H1 (cell line): ENCODE results near the gene GSTO2.

Source experiments
- CEBPB ChIP-seq: IDR thresholded peaks from 2 replicates; pipeline ENCODE4 v1.6.1; 2012; ENCODE audit warnings: low read depth, low read length
- CHD1 ChIP-seq: IDR thresholded peaks from 2 replicates; pipeline ENCODE4 v1.6.1; 2012; ENCODE audit warnings: low read depth, low read length, improper control_type of control experiment
- CTCF ChIP-seq, 3 experiments: IDR thresholded peaks; 1 replicate in 2 of 3; 2 replicates in 1 of 3; pipeline versions ENCODE4 v1.5.1 to v1.6.1; 2011; ENCODE audit warnings: low read length in 3 of 3, mild to moderate bottlenecking in 3 of 3, inconsistent platforms in 2 of 3, low read depth in 1 of 3, moderate library complexity in 1 of 3; ENCODE audit not compliant: insufficient read depth in 1 of 3; ENCODE audit errors: control extremely low read depth in 1 of 3
- EGR1 ChIP-seq: IDR thresholded peaks from 2 replicates; pipeline ENCODE4 v1.6.1; 2011; ENCODE audit warnings: low read depth, low read length, borderline replicate concordance
- EP300 ChIP-seq, 2 experiments: IDR thresholded peaks; 1 replicate in 1 of 2; 2 replicates in 1 of 2; pipeline ENCODE4 v1.6.1; 2011 to 2012; ENCODE audit warnings: low read depth in 2 of 2, low read length in 2 of 2, mild to moderate bottlenecking in 2 of 2, borderline replicate concordance in 1 of 2, inconsistent platforms in 1 of 2, moderate library complexity in 1 of 2
- JUN ChIP-seq: IDR thresholded peaks from 2 replicates; pipeline ENCODE4 v1.6.1; 2011; ENCODE audit warnings: low read depth, mild to moderate bottlenecking, improper control_type of control experiment, low read length
- POLR2A ChIP-seq, 2 experiments: IDR thresholded peaks; 1 replicate in 1 of 2; 2 replicates in 1 of 2; pipeline ENCODE4 v1.6.1; 2011; ENCODE audit warnings: low read depth in 2 of 2, low read length in 2 of 2, mild to moderate bottlenecking in 2 of 2; ENCODE audit errors: control extremely low read depth in 1 of 2
- POLR2AphosphoS5 ChIP-seq: IDR thresholded peaks from 2 replicates; pipeline ENCODE4 v1.6.1; 2011; ENCODE audit warnings: low read depth, low read length
- RNF2 ChIP-seq: fragments of 200-900, 300-1000 bp; sonication (generic); IDR thresholded peaks from 2 replicates; pipeline ENCODE4 v1.7.1; 2016; ENCODE audit warnings: borderline replicate concordance, low read depth, mild to moderate bottlenecking, antibody characterized with exemption, low read length; ENCODE audit not compliant: poor library complexity, severe bottlenecking; ENCODE audit errors: missing control alignments
- TAF1 ChIP-seq: IDR thresholded peaks from 2 replicates; pipeline ENCODE4 v1.6.1; 2011; ENCODE audit warnings: mild to moderate bottlenecking, low read depth, low read length
- TBP ChIP-seq: IDR thresholded peaks from 2 replicates; pipeline ENCODE4 v1.6.1; 2011; ENCODE audit warnings: low read depth, low read length, improper control_type of control experiment
- YY1 ChIP-seq: IDR thresholded peaks from 2 replicates; pipeline ENCODE4 v1.6.1; 2011; ENCODE audit warnings: low read depth, mild to moderate bottlenecking, low read length

GRCh38 chr10:104281694-104282093 is 12.7 kb downstream of the GSTO2 start:
- TF ChIP-seq CEBPB (no peak), CTCF (IDR thresholded peaks at IDR 0.05; ENCODE audit: control extremely low read depth in 1 of 3, insufficient read depth in 1 of 3, low read depth in 1 of 3, low read length in 3 of 3) (no peak), EP300 (IDR thresholded peaks at IDR 0.05; ENCODE audit: borderline replicate concordance in 1 of 2, low read depth in 2 of 2, low read length in 2 of 2) (no peak), JUN (no peak), CHD1 (no peak), TAF1 (no peak), RNF2 (no peak), TBP (no peak), POLR2AphosphoS5 (no peak), POLR2A (IDR thresholded peaks at IDR 0.05; ENCODE audit: control extremely low read depth in 1 of 2, low read depth in 2 of 2, low read length in 2 of 2) (no peak), YY1 (no peak), EGR1 (no peak)
